GM19025 (cell line): Measurements from ENCODE around the gene TMEM42.

Experiments
- ATAC-seq: cut with Tn5 transposase; IDR thresholded peaks from one replicate; pipeline ENCODE4 v1.9.1; 2021; ENCODE audit warnings: mild to moderate bottlenecking, low read depth, moderate library complexity; ENCODE audit not compliant: unreplicated experiment

The TMEM42 gene

GRCh38 chr3:44870375-44871061, 8.8 kb downstream of the TMEM42 start:
- no peak for ATAC-seq

- ATAC-seq: no peak
These were observed 12.6 kb downstream of the TMEM42 start, which contains the start of gene TGM4 for GRCh38 chr3:44874308-44874707. TSS of gene TGM4 (plus strand) at chr3:44874608. CDS start at chr3:44874679, 71 bp downstream.

- ATAC-seq: no peak
These were observed 13.9 kb downstream of the TMEM42 start for GRCh38 chr3:44875596-44875995.

- ATAC-seq: no peak
These were observed 15.6 kb downstream of the TMEM42 start for GRCh38 chr3:44877333-44877732.

DNA sequence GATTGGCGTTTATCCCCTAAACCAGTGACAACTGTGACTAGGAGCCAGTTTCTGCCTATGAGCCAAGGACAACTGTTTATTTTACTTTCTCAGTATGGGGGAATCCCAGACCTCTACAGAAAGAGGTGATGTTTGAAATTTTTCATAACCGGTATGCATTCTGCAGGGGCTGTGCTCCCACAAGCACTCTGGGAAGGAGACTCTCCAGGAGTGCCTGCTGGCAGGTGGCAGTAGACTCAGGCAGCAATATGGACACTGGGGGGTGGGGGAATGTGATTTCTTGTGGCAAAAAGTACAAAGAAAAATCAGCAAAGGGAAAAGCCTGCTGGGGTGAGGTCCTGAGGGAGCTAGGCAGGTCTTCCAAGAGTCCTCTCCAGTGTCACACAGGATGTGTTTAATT, 18.6 kb downstream of the TMEM42 start:
- ATAC-seq: no peak

DNA sequence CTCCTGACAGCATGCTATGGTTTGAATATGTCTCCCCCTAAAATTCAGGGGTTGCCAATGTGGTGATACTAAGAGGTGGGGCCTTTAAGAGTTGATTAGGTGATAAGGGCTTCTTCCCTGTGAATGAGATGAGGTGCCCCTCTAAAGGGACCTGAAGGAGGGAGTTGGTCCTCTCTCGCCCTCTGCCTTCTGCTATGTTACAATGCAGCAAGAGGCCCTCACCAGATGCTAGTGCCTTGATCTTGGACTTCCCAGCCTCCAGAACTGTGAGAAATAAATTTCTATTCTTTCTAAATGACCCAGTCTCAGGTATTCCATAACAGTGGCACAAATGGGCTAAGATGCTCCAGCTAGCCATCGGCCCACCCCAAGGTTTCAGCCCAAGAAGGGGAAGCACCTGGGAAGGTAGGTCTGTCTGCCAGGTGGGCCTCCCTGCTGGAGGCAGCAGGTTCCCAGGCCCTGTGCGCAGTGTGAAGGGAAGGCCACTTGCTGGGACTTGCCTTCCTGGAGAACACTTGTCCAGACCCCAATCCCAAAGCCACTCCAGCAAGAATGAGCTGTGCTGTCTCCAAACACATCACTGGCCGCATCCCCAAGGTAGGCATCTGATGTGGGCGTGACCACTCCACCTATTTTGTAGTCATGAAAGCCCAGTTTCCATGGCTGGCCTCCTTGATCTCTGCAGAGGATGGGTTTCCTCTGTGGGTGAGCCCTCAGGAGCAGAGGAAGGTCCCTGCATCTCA, 21.7 kb downstream of the TMEM42 start:
- ATAC-seq: no peak

DNA sequence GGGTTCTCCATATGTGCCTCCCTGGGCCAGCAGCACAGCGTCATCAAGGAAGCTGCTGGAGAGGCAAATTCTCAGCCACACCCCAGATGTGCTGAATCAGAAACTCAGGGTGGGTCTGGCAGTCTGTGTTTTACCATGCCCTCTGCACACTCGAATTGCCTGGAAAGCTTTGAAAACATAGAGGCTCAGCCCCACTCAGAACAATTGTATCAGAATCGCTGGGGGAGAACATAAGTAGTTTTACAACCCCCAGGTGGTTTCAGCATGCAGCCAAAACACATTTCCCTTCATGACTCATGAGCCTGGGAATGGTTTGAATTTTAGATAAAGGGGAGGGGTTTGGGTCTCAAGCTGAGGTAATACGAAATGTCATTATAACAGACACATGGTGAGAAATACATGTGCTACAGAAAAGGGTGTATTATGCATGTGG, 22.3 kb downstream of the TMEM42 start:
- no peak for ATAC-seq

- no peak for ATAC-seq
These were observed 23.9 kb downstream of the TMEM42 start for GRCh38 chr3:44885618-44886017.

GRCh38 chr3:44886561-44886960, 24.8 kb downstream of the TMEM42 start:
- ATAC-seq: no peak

- no peak for ATAC-seq
These were observed 25.4 kb downstream of the TMEM42 start for GRCh38 chr3:44887101-44887500.

GRCh38 chr3:44890258-44890657, 28.5 kb downstream of the TMEM42 start:
- no peak for ATAC-seq

- no peak for ATAC-seq
These were observed 29.1 kb downstream of the TMEM42 start for GRCh38 chr3:44890852-44891251.

DNA sequence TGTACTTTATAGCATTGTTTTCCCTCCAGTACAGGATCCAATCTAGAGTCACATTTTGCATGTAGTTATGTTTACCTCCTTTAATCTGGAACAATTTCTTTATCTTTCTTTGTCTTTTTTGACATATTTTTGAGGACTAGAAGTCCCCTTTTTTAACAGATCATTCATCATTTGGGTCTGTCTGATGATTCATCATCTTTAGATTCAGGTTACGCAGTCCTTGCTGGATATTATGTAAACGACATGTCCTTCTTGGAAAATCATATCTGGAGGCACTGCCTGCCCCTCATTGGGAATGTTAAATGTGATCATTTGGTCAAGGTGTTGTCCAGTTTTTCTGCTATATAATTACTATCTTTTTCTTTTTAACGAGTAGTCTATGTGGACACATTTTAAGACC, 31.0 kb downstream of the TMEM42 start:
- ATAC-seq: no peak

- ATAC-seq: no peak
These were observed 31.4 kb downstream of the TMEM42 start for GRCh38 chr3:44893097-44893496.

DNA sequence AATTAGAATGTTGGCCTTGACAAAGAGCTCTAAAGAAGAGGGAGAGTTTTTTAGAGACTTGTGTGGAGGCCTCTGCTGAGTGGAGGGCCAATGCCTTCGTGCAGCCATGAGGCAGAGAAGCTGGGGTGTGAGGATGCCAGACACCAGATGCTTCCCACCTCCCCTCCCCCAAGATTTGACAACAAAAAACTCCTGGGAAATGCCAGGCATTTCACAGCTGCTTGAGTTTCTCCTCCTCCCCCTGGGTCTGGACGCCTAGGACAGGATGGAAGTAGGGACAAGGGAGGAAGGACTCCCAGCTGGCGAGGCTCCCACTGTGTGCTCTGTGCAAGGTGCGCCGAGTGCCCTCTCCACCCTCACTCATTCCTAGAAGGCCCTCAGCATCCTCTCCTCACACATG, 32.8 kb downstream of the TMEM42 start:
- ATAC-seq: no peak

DNA sequence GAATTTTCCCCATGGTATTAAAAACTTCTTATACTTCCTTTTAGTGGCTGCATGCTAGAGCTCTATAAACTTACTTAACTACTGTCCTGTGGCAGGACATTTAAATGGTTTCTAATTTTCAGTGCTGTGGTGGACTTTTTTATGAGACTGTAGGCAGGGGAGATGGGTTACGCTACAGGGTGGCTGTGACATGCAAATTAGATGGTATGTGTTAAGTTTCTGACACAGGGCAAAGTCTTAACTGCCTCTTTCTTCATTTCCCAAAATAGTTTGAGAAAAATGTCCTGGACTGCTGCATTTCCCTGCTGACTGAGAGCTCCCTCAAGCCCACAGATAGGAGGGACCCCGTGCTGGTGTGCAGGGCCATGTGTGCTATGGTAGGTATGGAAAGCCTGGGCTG, 34.7 kb downstream of the TMEM42 start:
- ATAC-seq: no peak

DNA sequence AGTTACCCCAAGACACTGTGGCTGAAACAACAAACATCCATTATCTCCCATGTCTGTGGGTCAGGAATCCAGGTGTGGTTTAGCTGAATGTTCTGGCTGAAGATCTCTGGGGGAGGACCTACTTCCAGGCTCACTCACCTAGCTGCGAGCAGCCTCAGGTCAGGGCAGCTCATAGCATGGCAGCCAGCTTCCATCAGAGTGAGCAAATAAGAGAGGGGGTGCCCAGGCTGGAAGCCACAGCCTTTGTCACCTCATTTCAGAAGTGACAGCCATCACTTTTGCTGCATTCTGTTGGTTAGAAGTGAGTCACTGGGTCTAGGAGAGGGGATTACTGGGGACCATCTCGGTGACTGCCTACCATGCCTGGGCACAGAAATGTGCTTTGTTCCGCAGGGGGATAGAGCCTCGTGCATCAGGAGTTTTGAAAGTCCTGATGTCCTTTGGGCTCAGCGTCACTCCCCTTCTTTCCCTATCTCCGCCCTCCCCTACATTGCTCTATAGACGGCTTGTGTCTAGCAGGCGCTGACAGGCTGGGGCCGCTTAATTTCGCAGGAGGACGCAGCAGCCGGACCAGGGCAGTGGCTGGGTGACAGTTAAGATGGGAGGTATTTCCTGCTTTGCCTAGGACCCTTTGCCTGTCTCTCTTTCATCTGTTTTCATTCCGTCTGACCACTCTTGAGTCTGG, 38.1 kb downstream of the TMEM42 start:
- ATAC-seq: no peak

DNA sequence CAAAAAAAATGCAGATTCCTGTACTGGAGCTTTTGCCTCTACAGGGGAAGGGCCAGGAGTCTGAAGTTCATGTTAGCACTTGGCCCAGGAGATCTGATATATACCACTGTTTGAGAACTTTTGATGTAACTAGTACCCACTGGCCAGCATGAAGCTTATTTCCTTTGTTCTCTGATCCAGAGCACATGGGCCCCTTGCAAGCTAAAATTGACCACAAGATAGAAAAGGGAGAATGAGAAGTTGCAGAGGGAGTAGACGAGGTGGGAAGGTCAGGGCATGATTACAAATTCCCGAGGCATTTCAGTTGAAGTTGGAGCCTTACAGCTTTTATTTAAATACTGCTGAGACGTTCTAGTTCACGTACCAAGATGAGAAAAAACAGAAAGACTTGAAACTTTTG, 40.9 kb downstream of the TMEM42 start:
- no peak for ATAC-seq

DNA sequence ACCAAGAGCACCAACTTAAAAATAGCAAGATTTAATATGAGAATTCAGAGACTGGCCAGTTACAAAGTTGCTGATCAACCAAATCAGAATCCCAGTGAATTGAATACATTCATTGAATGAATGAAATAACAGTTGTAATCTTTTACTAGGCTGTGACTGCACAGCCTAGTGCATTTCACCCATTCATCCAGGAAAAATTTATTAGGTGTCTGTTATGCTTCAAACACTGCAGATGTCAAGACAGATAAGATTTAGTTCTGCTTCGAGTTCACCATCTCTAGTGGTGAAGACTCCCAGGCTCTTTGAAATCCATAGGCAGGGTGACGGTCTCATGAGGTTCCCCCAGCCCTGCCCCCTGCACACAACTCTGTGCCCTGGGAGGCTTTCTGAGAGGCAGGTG, 41.6 kb downstream of the TMEM42 start:
- no peak for ATAC-seq

- ATAC-seq: no peak
These were observed 42.0 kb downstream of the TMEM42 start for GRCh38 chr3:44903751-44904150.

GRCh38 chr3:44905446-44906157, 43.9 kb downstream of the TMEM42 start:
- no peak for ATAC-seq
